HEK293 (cell line): ENCODE measurements around the gene ZNF609.

Experiments
- CTCF ChIA-PET: fragments of 350-600 bp; formaldehyde crosslinking; extraction: SDS; loops from one replicate; lab custom pipeline; 2021; ENCODE audit warnings: antibody characterized with exemption; lab: Yijun Ruan, JAX
- POLR2A ChIA-PET: fragments of 300-600 bp; formaldehyde crosslinking; extraction: SDS; loops from one replicate; lab custom pipeline; 2020; ENCODE audit warnings: antibody characterized with exemption, inconsistent platforms; lab: Yijun Ruan, JAX
- H3K27ac ChIP-seq: fragments of 200-500 bp; sonication (Bioruptor generic); 2 replicates; pipeline ENCODE4 v1.5.1; 2014; ENCODE audit warnings: low read depth, low read length, control low read depth, inconsistent platforms; ENCODE audit errors: extremely low read depth
- H3K36me3 ChIP-seq, 2 experiments: fragments of 200-500 bp in 1 of 2; sonication (Bioruptor generic) in 1 of 2; 1 replicate in 1 of 2; 2 replicates in 1 of 2; pipeline ENCODE4 v1.5.1; 2014 to 2017; ENCODE audit warnings: inconsistent platforms in 2 of 2, low read length in 2 of 2; ENCODE audit not compliant: control insufficient read depth in 2 of 2, insufficient read depth in 1 of 2
- H3K4me1 ChIP-seq: fragments of 200-500 bp; sonication (Bioruptor generic); 2 replicates; pipeline ENCODE4 v1.5.1; 2014; ENCODE audit warnings: mild to moderate bottlenecking, low read length, inconsistent platforms; ENCODE audit not compliant: control insufficient read depth, insufficient read depth
- H3K4me3 ChIP-seq: 2 replicates; pipeline ENCODE4 v1.5.1; 2011; ENCODE audit warnings: low read depth, mild to moderate bottlenecking, control low read depth, low read length, moderate library complexity
- H3K9me3 ChIP-seq: fragments of 200-500 bp; sonication (Bioruptor generic); 2 replicates; pipeline ENCODE4 v1.5.1; 2014; ENCODE audit warnings: low read depth, low read length, inconsistent platforms; ENCODE audit not compliant: control insufficient read depth, insufficient read depth
- HOXA7 ChIP-seq: sonication (generic); formaldehyde crosslinking; IDR thresholded peaks from 2 replicates; pipeline ENCODE4 v1.8.1; 2022; ENCODE audit warnings: missing genetic modification reagents, borderline replicate concordance
- OSR2 ChIP-seq: fragments of 450-650 bp; formaldehyde crosslinking; IDR thresholded peaks from 2 replicates; pipeline ENCODE4 v1.5.1; 2016; ENCODE audit warnings: missing biosample characterization, missing genetic modification characterization
- PRDM2 ChIP-seq: fragments of 450-650 bp; formaldehyde crosslinking; IDR thresholded peaks from 2 replicates; pipeline ENCODE4 v1.5.1; 2016; ENCODE audit warnings: missing biosample characterization, missing genetic modification characterization, borderline replicate concordance
- SP3 ChIP-seq: fragments of 450-650 bp; formaldehyde crosslinking; IDR thresholded peaks from 2 replicates; pipeline ENCODE4 v1.5.1; 2016; ENCODE audit warnings: missing biosample characterization, missing genetic modification characterization
- TRIM28 ChIP-seq: IDR thresholded peaks from 2 replicates; pipeline ENCODE4 v1.6.1; 2011; ENCODE audit warnings: low read length, control low read depth, borderline replicate concordance
- ZFHX2 ChIP-seq: fragments of 450-650 bp; formaldehyde crosslinking; conservative IDR thresholded peaks from 2 replicates; pipeline ENCODE4 v1.5.1; 2016; ENCODE audit warnings: missing biosample characterization, missing genetic modification characterization
- ZNF10 ChIP-seq: fragments of 450-650 bp; formaldehyde crosslinking; IDR thresholded peaks from 2 replicates; pipeline ENCODE4 v1.5.1; 2017; ENCODE audit warnings: missing biosample characterization, missing genetic modification characterization
- ZNF148 ChIP-seq: fragments of 450-650 bp; formaldehyde crosslinking; IDR thresholded peaks from 2 replicates; pipeline ENCODE4 v1.5.0; 2017; ENCODE audit warnings: missing biosample characterization, missing genetic modification characterization, borderline replicate concordance
- ZNF266 ChIP-seq: fragments of 450-650 bp; formaldehyde crosslinking; IDR thresholded peaks from 2 replicates; pipeline ENCODE4 v1.5.1; 2016; ENCODE audit warnings: missing biosample characterization, missing genetic modification characterization, low read depth
- ZNF302 ChIP-seq: fragments of 450-650 bp; formaldehyde crosslinking; IDR thresholded peaks from 2 replicates; pipeline ENCODE4 v1.5.1; 2016; ENCODE audit warnings: missing biosample characterization, missing genetic modification characterization, low read depth
- ZNF324 ChIP-seq: fragments of 450-650 bp; formaldehyde crosslinking; IDR thresholded peaks from 2 replicates; pipeline ENCODE4 v1.5.1; 2016; ENCODE audit warnings: missing biosample characterization, missing genetic modification characterization
- ZNF362 ChIP-seq: fragments of 450-650 bp; formaldehyde crosslinking; IDR thresholded peaks from 2 replicates; pipeline ENCODE4 v1.5.1; 2016; ENCODE audit warnings: missing biosample characterization, missing genetic modification characterization
- ZNF596 ChIP-seq: fragments of 450-650 bp; IDR thresholded peaks from 2 replicates; pipeline ENCODE4 v1.5.0; 2018; ENCODE audit warnings: missing biosample characterization, mild to moderate bottlenecking, missing genetic modification characterization, moderate library complexity
- ZNF621 ChIP-seq: fragments of 450-650 bp; formaldehyde crosslinking; IDR thresholded peaks from 2 replicates; pipeline ENCODE4 v1.5.1; 2017; ENCODE audit warnings: missing biosample characterization, missing genetic modification characterization
- ZNF660 ChIP-seq: fragments of 450-650 bp; IDR thresholded peaks from 2 replicates; pipeline ENCODE4 v1.5.1; 2018; ENCODE audit warnings: missing biosample characterization, mild to moderate bottlenecking, missing genetic modification characterization
- ZNF768 ChIP-seq: fragments of 450-650 bp; formaldehyde crosslinking; IDR thresholded peaks from 2 replicates; pipeline ENCODE4 v1.5.1; 2018; ENCODE audit warnings: missing biosample characterization, mild to moderate bottlenecking, missing genetic modification characterization
- ZNF777 ChIP-seq: fragments of 450-650 bp; formaldehyde crosslinking; IDR thresholded peaks from 2 replicates; pipeline ENCODE4 v1.5.1; 2017; ENCODE audit warnings: missing biosample characterization, missing genetic modification characterization, borderline replicate concordance
- ZNF791 ChIP-seq: fragments of 450-650 bp; formaldehyde crosslinking; IDR thresholded peaks from 2 replicates; pipeline ENCODE4 v1.5.1; 2016; ENCODE audit warnings: missing biosample characterization, missing genetic modification characterization

Gene ZNF609

GRCh38 chr15:64683378-64683777, 223.0 kb downstream of the ZNF609 start (continued):
- no peak for TF ChIP-seq ZNF148 (tag by site-specific recombination)
- TF ChIP-seq ZNF302 (tag by site-specific recombination), result no peak
- no peak for TF ChIP-seq ZNF10 (tag by site-specific recombination)
- TF ChIP-seq ZNF621 (tag by site-specific recombination), result no peak
- no peak for TF ChIP-seq ZNF324 (tag by site-specific recombination)
- TF ChIP-seq ZNF777 (tag by site-specific recombination), result no peak
- TF ChIP-seq ZNF596 (tag by site-specific recombination), result no peak
- TF ChIP-seq, all 188 proteins: peak for 0

GRCh38 chr15:64685230-64685888, 225.0 kb downstream of the ZNF609 start:
- Histone ChIP-seq H3K9me3 (no peaks in the 10 kb centered on the region), H3K27ac (no peak overlapping the region), H3K4me3 (no peak overlapping the region), H3K36me3 (peaks cover 5 to 80% of the 10 kb centered on the region in 2 experiments), H3K4me1 (no peaks in the 10 kb centered on the region; the same call in 1 of the 2 replicates)
- CTCF ChIA-PET, result interaction anchor here (0.5 to 8.5 kb wide), 6 partner anchors 9 to 375 kb away, joined by 3 to 127 read pairs (median 5); no protein-coding TSS in a partner anchor
- TF ChIP-seq ZNF362 (tag by site-specific recombination) (no peak), ZNF660 (tag by site-specific recombination) (no peak), HOXA7 (CRISPR knock-in tag) (no peak), ZNF768 (no peak), SP3 (tag by site-specific recombination) (no peak), ZNF266 (no peak), TRIM28 (no peak), ZFHX2 (tag by site-specific recombination) (no peak), OSR2 (no peak), PRDM2 (tag by site-specific recombination) (no peak), ZNF791 (tag by site-specific recombination) (no peak)
- POLR2A ChIA-PET, result interaction anchor here (0.5 kb wide), 1 partner anchor 326 kb away, joined by 5 read pairs; no protein-coding TSS in a partner anchor
